ENCODE results near the gene GH1.

DNA sequence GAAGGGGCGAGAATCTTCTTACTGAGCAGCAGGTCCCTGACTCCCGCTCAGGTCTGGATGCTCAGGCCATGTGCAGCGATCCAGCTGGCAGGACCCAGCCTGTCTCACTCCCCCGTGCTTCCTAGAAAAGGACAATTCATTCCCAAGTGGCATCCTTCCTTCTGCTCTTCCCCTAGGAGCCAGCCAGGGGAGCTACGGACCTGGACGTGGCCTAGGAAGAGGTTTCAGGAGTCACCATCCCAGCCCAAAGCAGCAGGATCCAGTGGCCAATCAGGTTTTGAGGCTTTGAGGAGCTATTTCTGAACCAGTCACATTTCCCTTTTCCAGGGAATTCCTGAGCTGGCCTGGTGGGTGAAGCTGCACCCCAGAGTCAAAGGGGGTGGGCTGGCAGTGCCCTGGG, 21.2 kb upstream of the GH1 start:
- TF ChIP-seq, protein P1, sequence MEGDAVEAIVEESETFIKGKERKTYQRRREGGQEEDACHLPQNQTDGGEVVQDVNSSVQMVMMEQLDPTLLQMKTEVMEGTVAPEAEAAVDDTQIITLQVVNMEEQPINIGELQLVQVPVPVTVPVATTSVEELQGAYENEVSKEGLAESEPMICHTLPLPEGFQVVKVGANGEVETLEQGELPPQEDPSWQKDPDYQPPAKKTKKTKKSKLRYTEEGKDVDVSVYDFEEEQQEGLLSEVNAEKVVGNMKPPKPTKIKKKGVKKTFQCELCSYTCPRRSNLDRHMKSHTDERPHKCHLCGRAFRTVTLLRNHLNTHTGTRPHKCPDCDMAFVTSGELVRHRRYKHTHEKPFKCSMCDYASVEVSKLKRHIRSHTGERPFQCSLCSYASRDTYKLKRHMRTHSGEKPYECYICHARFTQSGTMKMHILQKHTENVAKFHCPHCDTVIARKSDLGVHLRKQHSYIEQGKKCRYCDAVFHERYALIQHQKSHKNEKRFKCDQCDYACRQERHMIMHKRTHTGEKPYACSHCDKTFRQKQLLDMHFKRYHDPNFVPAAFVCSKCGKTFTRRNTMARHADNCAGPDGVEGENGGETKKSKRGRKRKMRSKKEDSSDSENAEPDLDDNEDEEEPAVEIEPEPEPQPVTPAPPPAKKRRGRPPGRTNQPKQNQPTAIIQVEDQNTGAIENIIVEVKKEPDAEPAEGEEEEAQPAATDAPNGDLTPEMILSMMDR (IDR thresholded peaks at IDR 0.05): no peak
- no peak for TF ChIP-seq EP300 (IDR thresholded peaks at IDR 0.05)

Data from upper lobe of left lung (tissue), 4 donors.